Activated CD4-positive, CD25-positive, alpha-beta regulatory T cell treated with anti-CD3 and anti-CD28 coated beads, Interleukin-2, amount 50 U/mL, for 16 hours (primary cell): ENCODE measurements around the gene SPDYE2B.
"Not testable (repeated sequence)": the region's sequence is repeated elsewhere in the genome, so short reads cannot be mapped to it uniquely, and the experiment has no call there.

Source experiments
- DNase-seq: peaks from one replicate; pipeline ENCODE4 v3.0.0-alpha.2; 2020; ENCODE audit warnings: low read depth, low spot score

SPDYE2B gene

DNA sequence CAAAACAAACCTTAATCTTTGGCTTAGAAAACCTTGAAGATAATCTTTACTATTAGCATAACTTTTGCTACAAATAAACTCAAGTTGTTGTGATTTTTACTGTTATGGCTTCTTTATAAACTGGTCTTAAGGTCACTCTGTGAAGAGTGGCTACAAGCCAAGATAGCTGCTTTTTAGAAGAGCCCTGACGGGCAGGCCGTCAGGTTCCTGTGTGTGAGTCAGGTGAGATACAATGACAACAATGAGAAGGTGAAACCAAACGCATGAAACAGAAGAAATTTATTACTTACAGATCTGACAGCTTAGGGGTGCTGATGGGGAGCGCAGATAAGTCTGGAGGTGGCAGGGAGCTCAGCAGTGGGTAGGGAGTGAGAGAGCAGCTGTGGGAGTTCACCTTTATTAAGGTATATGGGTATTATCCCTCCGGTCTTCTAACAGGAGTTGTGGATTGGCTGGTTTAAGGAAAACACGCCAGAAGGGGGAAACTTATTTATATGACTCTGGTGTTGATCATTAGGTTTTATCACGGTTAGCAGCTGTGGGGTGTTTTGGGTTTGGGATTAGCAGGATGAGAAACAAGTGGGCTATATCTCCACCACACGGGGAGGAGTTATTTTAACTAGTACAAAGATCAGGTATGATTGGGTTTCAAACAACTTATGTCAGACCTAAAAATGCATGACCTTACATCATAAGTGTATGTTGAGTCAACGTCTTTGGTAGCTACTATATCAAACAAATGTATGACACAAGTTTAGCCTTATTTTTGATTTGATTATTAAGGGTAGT lies 49.0 kb downstream of the SPDYE2B start:
- DNase-seq: not testable (repeated sequence)
